C4-2B (cell line): ENCODE results near the gene CCDC107.

Experiments used
- ZFX ChIP-seq: fragments of 450-650 bp; IDR thresholded peaks from 2 replicates; pipeline ENCODE4 v1.6.1; 2017
- TF ChIP-seq, protein P1 (sequence below): fragments of 450-650 bp; conservative IDR thresholded peaks from 2 replicates; pipeline ENCODE4 v1.5.1; 2017; ENCODE audit warnings: mild to moderate bottlenecking

DNA sequence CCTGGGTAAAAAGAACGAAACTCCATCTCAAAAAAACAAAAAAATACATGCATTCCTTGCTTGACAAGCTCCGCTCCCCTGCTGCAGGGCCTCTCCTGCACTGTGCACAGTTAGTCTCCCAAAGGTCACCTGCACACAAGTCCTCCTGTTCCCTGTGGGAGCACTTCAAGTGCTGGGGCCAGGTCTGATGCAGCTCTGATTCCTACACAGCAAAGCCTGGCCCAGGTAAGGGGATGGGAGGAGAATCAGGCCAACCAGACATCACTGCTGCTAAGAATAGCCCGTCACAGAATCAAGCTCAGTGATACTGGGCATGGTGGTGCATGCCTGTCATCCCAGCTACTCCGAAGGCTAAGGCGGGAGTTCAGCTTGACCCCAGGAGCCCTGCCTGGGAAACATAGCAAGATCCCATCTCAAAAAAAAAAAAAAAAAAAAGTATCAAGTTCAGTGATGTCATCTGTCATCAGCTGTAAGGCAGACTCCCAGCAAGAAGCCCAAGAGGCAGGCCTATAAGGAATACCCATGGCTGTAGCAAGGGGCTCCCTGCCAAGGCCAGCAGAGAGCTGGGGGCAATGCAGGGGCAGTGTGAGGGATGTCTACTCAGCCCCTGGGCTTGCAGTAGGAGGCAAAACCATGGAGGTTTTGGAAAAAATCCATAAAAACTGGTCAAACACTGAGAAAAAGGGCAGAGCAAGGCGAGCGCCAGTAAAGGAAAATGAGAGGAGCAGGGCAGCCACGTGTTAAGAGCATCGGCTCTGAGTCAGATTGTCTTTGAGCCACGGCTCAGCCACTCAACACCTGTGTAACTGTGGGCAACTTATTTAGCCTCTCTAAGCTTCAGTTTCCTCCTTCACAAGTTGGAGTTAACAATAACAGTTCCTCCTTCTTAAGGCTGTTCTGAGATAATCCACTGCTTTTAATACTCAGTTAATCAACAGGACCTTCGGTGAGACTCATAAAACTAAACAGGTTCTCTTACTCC lies 28.4 kb downstream of the CCDC107 start:
- TF ChIP-seq, protein P1, sequence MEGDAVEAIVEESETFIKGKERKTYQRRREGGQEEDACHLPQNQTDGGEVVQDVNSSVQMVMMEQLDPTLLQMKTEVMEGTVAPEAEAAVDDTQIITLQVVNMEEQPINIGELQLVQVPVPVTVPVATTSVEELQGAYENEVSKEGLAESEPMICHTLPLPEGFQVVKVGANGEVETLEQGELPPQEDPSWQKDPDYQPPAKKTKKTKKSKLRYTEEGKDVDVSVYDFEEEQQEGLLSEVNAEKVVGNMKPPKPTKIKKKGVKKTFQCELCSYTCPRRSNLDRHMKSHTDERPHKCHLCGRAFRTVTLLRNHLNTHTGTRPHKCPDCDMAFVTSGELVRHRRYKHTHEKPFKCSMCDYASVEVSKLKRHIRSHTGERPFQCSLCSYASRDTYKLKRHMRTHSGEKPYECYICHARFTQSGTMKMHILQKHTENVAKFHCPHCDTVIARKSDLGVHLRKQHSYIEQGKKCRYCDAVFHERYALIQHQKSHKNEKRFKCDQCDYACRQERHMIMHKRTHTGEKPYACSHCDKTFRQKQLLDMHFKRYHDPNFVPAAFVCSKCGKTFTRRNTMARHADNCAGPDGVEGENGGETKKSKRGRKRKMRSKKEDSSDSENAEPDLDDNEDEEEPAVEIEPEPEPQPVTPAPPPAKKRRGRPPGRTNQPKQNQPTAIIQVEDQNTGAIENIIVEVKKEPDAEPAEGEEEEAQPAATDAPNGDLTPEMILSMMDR: no peak
- TF ChIP-seq ZFX: no peak
